ENCODE results near the gene RBM23. TPM values are rescaled to one million over a fixed set of nuclear protein-coding genes. Genes with fewer than 3 reads are reported as not detected.

RBM23 gene
- total RNA-seq, 1 experiment from 2014 or later, result 42.4 TPM

GRCh38 chr14:22896356-22896755, 22.6 kb downstream of the RBM23 start:
- peaks cover 10% of the 10 kb centered on the region for H3K36me3 Mint-ChIP-seq
- H3K27ac Mint-ChIP-seq, result no peak overlapping the region
- no peak for TF ChIP-seq ZNF232 (CRISPR knock-in tag; IDR thresholded peaks at IDR 0.05)
- TF ChIP-seq ZNF396 (CRISPR knock-in tag; IDR thresholded peaks at IDR 0.05; ENCODE audit: borderline replicate concordance), result no peak
- TF ChIP-seq JAZF1 (CRISPR knock-in tag; IDR thresholded peaks at IDR 0.05), result no peak
- no peak for TF ChIP-seq GRHL2 (CRISPR knock-in tag; IDR thresholded peaks at IDR 0.05; ENCODE audit: insufficient replicate concordance, severe bottlenecking)
- TF ChIP-seq OVOL2 (CRISPR knock-in tag; IDR thresholded peaks at IDR 0.05; ENCODE audit: borderline replicate concordance), result no peak
- TF ChIP-seq TP53 (CRISPR knock-in tag; IDR thresholded peaks at IDR 0.05), result no peak
- no peak for TF ChIP-seq GTF2I (CRISPR knock-in tag; conservative IDR thresholded peaks at IDR 0.05)
- TF ChIP-seq ATF1 (CRISPR knock-in tag; IDR thresholded peaks at IDR 0.05), result no peak
- TF ChIP-seq MXD4 (CRISPR knock-in tag; IDR thresholded peaks at IDR 0.05; ENCODE audit: borderline replicate concordance), result no peak
- TF ChIP-seq ZNF532 (CRISPR knock-in tag; IDR thresholded peaks at IDR 0.05; ENCODE audit: borderline replicate concordance), result no peak
- TF ChIP-seq FOXP4 (CRISPR knock-in tag; IDR thresholded peaks at IDR 0.05), result no peak
- no peak for TF ChIP-seq ELF4 (CRISPR knock-in tag; IDR thresholded peaks at IDR 0.05; ENCODE audit: low read depth)
- TF ChIP-seq ATF2 (CRISPR knock-in tag; IDR thresholded peaks at IDR 0.05; ENCODE audit: borderline replicate concordance, low read depth), result no peak
- TF ChIP-seq SMAD3 (CRISPR knock-in tag; IDR thresholded peaks at IDR 0.05; ENCODE audit: borderline replicate concordance), result no peak
- TF ChIP-seq PRDM15 (CRISPR knock-in tag; IDR thresholded peaks at IDR 0.05), result no peak
- no peak for TF ChIP-seq MLX (CRISPR knock-in tag; IDR thresholded peaks at IDR 0.05)
- TF ChIP-seq SP1 (CRISPR knock-in tag; conservative IDR thresholded peaks at IDR 0.05), result no peak
- H3K27me3 Mint-ChIP-seq (ENCODE audit: low read depth), result peaks cover 55% of the 10 kb centered on the region
- no peak for ATAC-seq
- ChIA-PET CTCF (interaction anchor here (0.7 to 1.2 kb wide), 6 partner anchors 10 to 337 kb away, joined by 3 to 6 read pairs (median 4); partner anchors contain the start of gene REM2), POLR2A (interaction anchor here (0.9 to 1.3 kb wide), 4 partner anchors 9 to 74 kb away, joined by 3 read pairs; partner anchors contain the start of gene PRMT5)
- DNase-seq (ENCODE audit: low spot score), result no peak
- H3K4me1 Mint-ChIP-seq, result peaks cover 16% of the 10 kb centered on the region
- no peaks in the 10 kb centered on the region for H3K9me3 Mint-ChIP-seq
- H3K4me3 Mint-ChIP-seq, result no peak overlapping the region

Measured in WTC11 (cell line).